Coronary artery (tissue), 2 donors: ENCODE results near the gene GSAP.

ENCODE experiments used
- DNase-seq: peaks from one replicate; pipeline ENCODE4 v3.0.0-alpha.2; 2017; ENCODE audit warnings: low spot score
- H3K27ac ChIP-seq, 2 donors: fragments of 200-600 bp; sonication (generic); one replicate each; pipeline ENCODE4 v1.5.1; 2016 to 2019
- H3K4me3 ChIP-seq: fragments of 200-600 bp; sonication (generic); 2 replicates; pipeline ENCODE4 v1.5.1; 2016; ENCODE audit warnings: mild to moderate bottlenecking, moderate library complexity
- CTCF ChIP-seq: fragments of 200-600 bp; sonication (generic); IDR thresholded peaks from one replicate; pipeline ENCODE4 v1.5.1; 2019; ENCODE audit warnings: antibody characterized with exemption

Gene GSAP

GRCh38 chr7:77368974-77369373, 47.2 kb downstream of the GSAP start:
- Histone ChIP-seq H3K27ac (no peak overlapping the region), H3K4me3 (no peak overlapping the region)
- TF ChIP-seq CTCF: no peak
- no peak for DNase-seq

- Histone ChIP-seq H3K27ac (no peak overlapping the region), H3K4me3 (no peak overlapping the region)
- no peak for DNase-seq
- no peak for TF ChIP-seq CTCF
Measured at GRCh38 chr7:77367976-77368375, 48.2 kb downstream of the GSAP start.

- no peak for TF ChIP-seq CTCF
- H3K4me3 ChIP-seq: no peak overlapping the region
- DNase-seq: no peak
- H3K27ac ChIP-seq: no peak overlapping the region
Measured at GRCh38 chr7:77362905-77363304, 53.2 kb downstream of the GSAP start.

- no peak for TF ChIP-seq CTCF
- Histone ChIP-seq H3K4me3 (no peak overlapping the region), H3K27ac (no peak overlapping the region)
- DNase-seq: no peak
Measured at GRCh38 chr7:77360969-77361368, 55.2 kb downstream of the GSAP start.

- TF ChIP-seq CTCF: no peak
- no peak for DNase-seq
- H3K4me3 ChIP-seq: no peak overlapping the region
- H3K27ac ChIP-seq: no peak overlapping the region
Measured at GRCh38 chr7:77360104-77360503, 56.0 kb downstream of the GSAP start.

GRCh38 chr7:77359599-77359998, 56.5 kb downstream of the GSAP start:
- DNase-seq: no peak
- H3K27ac ChIP-seq: no peak overlapping the region
- H3K4me3 ChIP-seq: no peak overlapping the region
- no peak for TF ChIP-seq CTCF

GRCh38 chr7:77354914-77355313, 61.2 kb downstream of the GSAP start:
- Histone ChIP-seq H3K4me3 (no peak overlapping the region), H3K27ac (no peak overlapping the region)
- no peak for DNase-seq
- TF ChIP-seq CTCF: no peak
